ENCODE data around the gene UPF1. TPM values are rescaled to one million over a fixed set of nuclear protein-coding genes. Genes with fewer than 3 reads are reported as not detected.

The UPF1 gene
- total RNA-seq, 3 donors from 2014 or later: 59.8 to 83.6 (median 75.2) TPM

GRCh38 chr19:18869781-18870530 lies 38.2 kb downstream of the UPF1 start:
- no peak for DNase-seq (ENCODE audit: low spot score in 2 of 2)
- H3K27me3 ChIP-seq: no peaks in the 10 kb centered on the region
- TF ChIP-seq POLR2A (IDR thresholded peaks at IDR 0.05) (no peak), POLR2AphosphoS5 (IDR thresholded peaks at IDR 0.05) (no peak)
- H3K4me1 ChIP-seq: no peaks in the 10 kb centered on the region
- no peaks in the 10 kb centered on the region for H3K36me3 ChIP-seq
- H3K4me3 ChIP-seq: no peak overlapping the region
- no peaks in the 10 kb centered on the region for H3K9me3 ChIP-seq
- intact Hi-C loops (cut with DNase I; ENCODE audit: low total_unique reads): loop anchor here (10.0 kb wide), 1 partner anchor 275 kb away; no protein-coding TSS in a partner anchor
- H3K27ac ChIP-seq: no peak overlapping the region

GRCh38 chr19:18870531-18871172 lies 38.9 kb downstream of the UPF1 start:
- no peaks in the 10 kb centered on the region for H3K27me3 ChIP-seq
- H3K4me1 ChIP-seq: no peaks in the 10 kb centered on the region
- H3K9me3 ChIP-seq: no peaks in the 10 kb centered on the region
- H3K36me3 ChIP-seq: no peaks in the 10 kb centered on the region
- no peak overlapping the region for H3K27ac ChIP-seq
- DNase-seq (ENCODE audit: low spot score in 2 of 2): no peak
- intact Hi-C loops (cut with DNase I; ENCODE audit: low total_unique reads): no loop called here
- H3K4me3 ChIP-seq: no peak overlapping the region
- TF ChIP-seq POLR2A (IDR thresholded peaks at IDR 0.05) (no peak), CTCF (IDR thresholded peaks at IDR 0.05) (no peak), POLR2AphosphoS5 (IDR thresholded peaks at IDR 0.05) (no peak)

- Histone ChIP-seq H3K27me3 (no peaks in the 10 kb centered on the region), H3K4me3 (no peak overlapping the region), H3K27ac (no peak overlapping the region), H3K9me3 (no peaks in the 10 kb centered on the region), H3K4me1 (no peaks in the 10 kb centered on the region), H3K36me3 (no peaks in the 10 kb centered on the region)
- intact Hi-C loops (cut with DNase I; ENCODE audit: low total_unique reads): no loop called here
- TF ChIP-seq CTCF (IDR thresholded peaks at IDR 0.05): no peak
- no peak for TF ChIP-seq POLR2A (IDR thresholded peaks at IDR 0.05)
- no peak for TF ChIP-seq POLR2AphosphoS5 (IDR thresholded peaks at IDR 0.05)
- DNase-seq (ENCODE audit: low spot score in 2 of 2): no peak
These were observed 39.8 kb downstream of the UPF1 start for GRCh38 chr19:18871543-18871942.

DNA sequence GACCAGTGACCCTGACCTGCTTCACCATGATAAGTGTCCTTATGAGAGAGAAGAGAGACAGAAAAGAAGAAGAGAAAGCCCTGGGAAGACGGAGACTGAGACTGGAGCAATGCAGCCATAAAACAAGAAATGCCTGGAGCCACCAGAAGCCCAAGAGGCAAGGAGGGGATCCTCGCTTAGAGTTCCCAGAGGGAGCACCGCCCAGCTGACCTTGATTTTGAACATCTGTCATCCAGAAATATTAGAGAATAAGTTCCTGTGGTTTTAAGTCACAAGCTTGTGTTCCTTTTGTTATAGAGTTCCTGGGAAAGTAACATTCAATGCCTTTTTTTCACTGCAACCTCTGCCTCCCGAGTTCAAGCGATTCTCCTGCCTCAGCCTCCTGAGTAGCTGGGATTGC lies 44.0 kb downstream of the UPF1 start:
- TF ChIP-seq POLR2AphosphoS5 (IDR thresholded peaks at IDR 0.05): no peak
- no peak for TF ChIP-seq CTCF (IDR thresholded peaks at IDR 0.05)
- no peak for TF ChIP-seq POLR2A (IDR thresholded peaks at IDR 0.05)
- Histone ChIP-seq H3K9me3 (no peaks in the 10 kb centered on the region), H3K27ac (no peak overlapping the region), H3K4me1 (no peaks in the 10 kb centered on the region), H3K4me3 (no peak overlapping the region), H3K27me3 (no peaks in the 10 kb centered on the region), H3K36me3 (no peaks in the 10 kb centered on the region)
- DNase-seq (ENCODE audit: low spot score in 2 of 2): no peak
- intact Hi-C loops (cut with DNase I; ENCODE audit: low total_unique reads): no loop called here

- TF ChIP-seq POLR2A (IDR thresholded peaks at IDR 0.05) (no peak), POLR2AphosphoS5 (IDR thresholded peaks at IDR 0.05) (no peak), CTCF (IDR thresholded peaks at IDR 0.05) (no peak)
- intact Hi-C loops (cut with DNase I; ENCODE audit: low total_unique reads): no loop called here
- Histone ChIP-seq H3K36me3 (no peaks in the 10 kb centered on the region), H3K4me3 (no peak overlapping the region), H3K27ac (no peak overlapping the region), H3K9me3 (no peaks in the 10 kb centered on the region), H3K27me3 (no peaks in the 10 kb centered on the region), H3K4me1 (no peaks in the 10 kb centered on the region)
- DNase-seq (ENCODE audit: low spot score in 2 of 2): no peak
These were observed 45.1 kb downstream of the UPF1 start for GRCh38 chr19:18876865-18877264.
